ENCODE results near the gene SKA1. TPM values are rescaled to one million over a fixed set of nuclear protein-coding genes. Genes with fewer than 3 reads are reported as not detected.

SKA1 gene, protein sequence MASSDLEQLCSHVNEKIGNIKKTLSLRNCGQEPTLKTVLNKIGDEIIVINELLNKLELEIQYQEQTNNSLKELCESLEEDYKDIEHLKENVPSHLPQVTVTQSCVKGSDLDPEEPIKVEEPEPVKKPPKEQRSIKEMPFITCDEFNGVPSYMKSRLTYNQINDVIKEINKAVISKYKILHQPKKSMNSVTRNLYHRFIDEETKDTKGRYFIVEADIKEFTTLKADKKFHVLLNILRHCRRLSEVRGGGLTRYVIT
- total RNA-seq (under 1 TPM in 1 of 4 donors, not detected in 3; 0.68 TPM), polyA plus RNA-seq (1 to 10 TPM in 2 of 3 donors, not detected in 1; 1.4 to 5.4 TPM)

GRCh38 chr18:50374753-50375391 lies at the start of gene SKA1:
SKA1 (plus strand) TSS chr18:50375046; CDS start chr18:50375831, 785 bp downstream.
- no peaks in the 10 kb centered on the region for H3K36me3 ChIP-seq
- TF ChIP-seq POLR2A (IDR thresholded peaks at IDR 0.05): peak in 1 of 2 donors; percentile 66
- peak in 3 of 4 donors; percentile 62 to 80 (median 69) for TF ChIP-seq POLR2AphosphoS5 (IDR thresholded peaks at IDR 0.05)
- no peak for TF ChIP-seq EP300 (IDR thresholded peaks at IDR 0.05)
- TF ChIP-seq, protein P1, sequence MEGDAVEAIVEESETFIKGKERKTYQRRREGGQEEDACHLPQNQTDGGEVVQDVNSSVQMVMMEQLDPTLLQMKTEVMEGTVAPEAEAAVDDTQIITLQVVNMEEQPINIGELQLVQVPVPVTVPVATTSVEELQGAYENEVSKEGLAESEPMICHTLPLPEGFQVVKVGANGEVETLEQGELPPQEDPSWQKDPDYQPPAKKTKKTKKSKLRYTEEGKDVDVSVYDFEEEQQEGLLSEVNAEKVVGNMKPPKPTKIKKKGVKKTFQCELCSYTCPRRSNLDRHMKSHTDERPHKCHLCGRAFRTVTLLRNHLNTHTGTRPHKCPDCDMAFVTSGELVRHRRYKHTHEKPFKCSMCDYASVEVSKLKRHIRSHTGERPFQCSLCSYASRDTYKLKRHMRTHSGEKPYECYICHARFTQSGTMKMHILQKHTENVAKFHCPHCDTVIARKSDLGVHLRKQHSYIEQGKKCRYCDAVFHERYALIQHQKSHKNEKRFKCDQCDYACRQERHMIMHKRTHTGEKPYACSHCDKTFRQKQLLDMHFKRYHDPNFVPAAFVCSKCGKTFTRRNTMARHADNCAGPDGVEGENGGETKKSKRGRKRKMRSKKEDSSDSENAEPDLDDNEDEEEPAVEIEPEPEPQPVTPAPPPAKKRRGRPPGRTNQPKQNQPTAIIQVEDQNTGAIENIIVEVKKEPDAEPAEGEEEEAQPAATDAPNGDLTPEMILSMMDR (IDR thresholded peaks at IDR 0.05): no peak
- H3K4me3 ChIP-seq: peak within 1 kb of the TSS; percentile 30 to 54 (median 50)
- WGBS, 2 donors: 0 to 1% methylated on average over 47 of the region's 47 CpGs
- peaks cover 0 to 11% (median 9%) of the 10 kb centered on the region in 4 donors for H3K4me1 ChIP-seq
- peaks cover 0 to 4% (median 2%) of the 10 kb centered on the region in 4 donors for H3K9me3 ChIP-seq
- peak; percentile 95 for DNase-seq
- no peaks in the 10 kb centered on the region for H3K27me3 ChIP-seq
- H3K27ac ChIP-seq: peak within 1 kb of the TSS; percentile 72 to 76 (median 74)
- intact Hi-C loops (cut with DNase I): loop anchor here (2.0 to 5.0 kb wide), 2 partner anchors 68 to 94 kb away; partner anchors contain the start of gene MBD1

DNA sequence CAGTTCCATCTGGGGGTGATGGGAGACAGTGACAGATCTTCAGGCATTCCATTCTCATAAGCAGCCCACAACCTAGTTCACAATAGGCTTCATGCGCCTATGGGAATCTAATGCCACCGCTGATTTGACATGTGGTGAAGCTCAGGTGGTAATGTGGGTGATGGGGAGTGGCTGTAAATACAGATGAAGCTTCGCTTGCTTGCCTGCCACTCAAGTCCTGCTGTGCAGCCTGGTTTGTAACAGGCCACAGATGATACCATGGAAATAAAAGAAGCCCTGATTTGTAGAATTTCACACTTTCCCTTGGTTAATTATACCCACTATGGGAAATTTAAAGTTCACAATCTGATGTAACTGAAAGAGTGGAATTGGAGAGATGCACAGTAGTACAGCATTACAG lies 46.9 kb upstream of the SKA1 start:
- no peak for DNase-seq
- no peaks in the 10 kb centered on the region for H3K27me3 ChIP-seq
- H3K36me3 ChIP-seq: no peaks in the 10 kb centered on the region
- TF ChIP-seq, protein P1 (IDR thresholded peaks at IDR 0.05): no peak
- TF ChIP-seq POLR2A (IDR thresholded peaks at IDR 0.05): no peak
- no peak for TF ChIP-seq EP300 (IDR thresholded peaks at IDR 0.05)
- no peak for TF ChIP-seq POLR2AphosphoS5 (IDR thresholded peaks at IDR 0.05)
- H3K4me1 ChIP-seq: no peaks in the 10 kb centered on the region
- intact Hi-C loops (cut with DNase I): no loop called here
- 81 to 92% methylated on average over 3 of the region's 3 CpGs for WGBS, 2 donors
- no peak overlapping the region for H3K27ac ChIP-seq
- H3K9me3 ChIP-seq: no peaks in the 10 kb centered on the region
- H3K4me3 ChIP-seq: no peak overlapping the region

- Histone ChIP-seq H3K27me3 (no peaks in the 10 kb centered on the region), H3K4me1 (no peaks in the 10 kb centered on the region), H3K4me3 (no peak overlapping the region), H3K36me3 (no peaks in the 10 kb centered on the region), H3K9me3 (no peaks in the 10 kb centered on the region), H3K27ac (no peak overlapping the region)
- TF ChIP-seq EP300 (IDR thresholded peaks at IDR 0.05): no peak
- TF ChIP-seq, protein P1 (IDR thresholded peaks at IDR 0.05): no peak
- TF ChIP-seq POLR2A (IDR thresholded peaks at IDR 0.05): no peak
- no peak for TF ChIP-seq POLR2AphosphoS5 (IDR thresholded peaks at IDR 0.05)
- no peak for DNase-seq
- intact Hi-C loops (cut with DNase I): no loop called here
These were observed 44.7 kb upstream of the SKA1 start for GRCh38 chr18:50330176-50330575.

- Histone ChIP-seq H3K4me3 (no peak overlapping the region), H3K36me3 (no peaks in the 10 kb centered on the region), H3K4me1 (no peaks in the 10 kb centered on the region), H3K27me3 (no peaks in the 10 kb centered on the region), H3K27ac (no peak overlapping the region), H3K9me3 (no peaks in the 10 kb centered on the region)
- no peak for TF ChIP-seq POLR2AphosphoS5 (IDR thresholded peaks at IDR 0.05)
- TF ChIP-seq, protein P1 (IDR thresholded peaks at IDR 0.05): no peak
- no peak for TF ChIP-seq POLR2A (IDR thresholded peaks at IDR 0.05)
- TF ChIP-seq EP300 (IDR thresholded peaks at IDR 0.05): no peak
- DNase-seq: no peak
- 76 to 80% methylated on average over 1 of the region's 1 CpG for WGBS, 2 donors
- intact Hi-C loops (cut with DNase I): no loop called here
These were observed 43.2 kb upstream of the SKA1 start for GRCh38 chr18:50331691-50332090.

All from sigmoid colon (tissue), 7 donors.